Measurements from ENCODE around the gene RANBP1.

RANBP1 gene

DNA sequence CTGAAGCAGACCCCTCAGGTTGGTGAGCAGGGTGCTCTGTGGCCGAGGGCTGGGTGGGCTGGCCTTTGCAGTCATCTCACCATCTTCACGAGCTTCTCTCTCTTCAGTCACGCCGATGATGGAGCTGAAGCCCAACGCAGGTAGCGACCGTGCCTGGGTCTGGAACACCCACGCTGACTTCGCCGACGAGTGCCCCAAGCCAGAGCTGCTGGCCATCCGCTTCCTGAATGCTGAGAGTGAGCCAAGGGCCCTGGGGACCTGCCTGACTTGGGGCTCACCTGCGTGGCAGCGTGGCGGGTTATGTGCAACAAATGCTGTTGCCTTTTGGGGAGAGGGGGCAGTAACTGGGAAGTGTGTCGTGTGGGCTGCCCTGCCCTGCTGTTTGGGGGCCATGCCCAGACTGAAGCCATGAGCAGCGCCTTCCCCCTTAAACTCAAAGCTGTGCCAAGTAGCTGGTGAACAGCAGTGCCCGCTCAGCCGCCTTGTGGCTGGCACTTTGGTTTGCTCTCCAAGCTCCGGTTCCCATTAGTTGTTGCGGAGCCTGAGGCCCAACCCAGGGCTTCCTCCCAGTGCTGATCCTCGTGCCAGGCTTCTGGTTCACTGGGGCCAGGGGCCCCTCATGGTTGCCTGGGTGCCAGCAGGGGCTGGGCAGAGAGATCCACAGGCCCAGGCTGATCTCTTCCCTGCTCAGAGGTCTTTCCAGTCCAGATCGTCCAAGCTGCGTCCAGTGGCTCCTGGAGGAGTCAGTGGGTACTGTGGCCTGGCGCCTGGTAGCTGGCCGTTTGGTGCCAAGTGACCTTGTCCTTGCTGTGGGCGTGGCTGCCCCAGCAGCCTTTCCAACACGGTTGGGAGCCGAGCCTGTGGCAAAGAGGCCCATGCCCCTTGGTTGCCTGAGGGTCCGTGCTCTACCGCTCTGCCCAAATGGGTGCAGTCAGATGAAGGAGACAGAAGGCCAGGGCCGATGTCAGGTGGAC is 9.6 kb downstream of the RANBP1 start:
- no peak for DNase-seq

DNA sequence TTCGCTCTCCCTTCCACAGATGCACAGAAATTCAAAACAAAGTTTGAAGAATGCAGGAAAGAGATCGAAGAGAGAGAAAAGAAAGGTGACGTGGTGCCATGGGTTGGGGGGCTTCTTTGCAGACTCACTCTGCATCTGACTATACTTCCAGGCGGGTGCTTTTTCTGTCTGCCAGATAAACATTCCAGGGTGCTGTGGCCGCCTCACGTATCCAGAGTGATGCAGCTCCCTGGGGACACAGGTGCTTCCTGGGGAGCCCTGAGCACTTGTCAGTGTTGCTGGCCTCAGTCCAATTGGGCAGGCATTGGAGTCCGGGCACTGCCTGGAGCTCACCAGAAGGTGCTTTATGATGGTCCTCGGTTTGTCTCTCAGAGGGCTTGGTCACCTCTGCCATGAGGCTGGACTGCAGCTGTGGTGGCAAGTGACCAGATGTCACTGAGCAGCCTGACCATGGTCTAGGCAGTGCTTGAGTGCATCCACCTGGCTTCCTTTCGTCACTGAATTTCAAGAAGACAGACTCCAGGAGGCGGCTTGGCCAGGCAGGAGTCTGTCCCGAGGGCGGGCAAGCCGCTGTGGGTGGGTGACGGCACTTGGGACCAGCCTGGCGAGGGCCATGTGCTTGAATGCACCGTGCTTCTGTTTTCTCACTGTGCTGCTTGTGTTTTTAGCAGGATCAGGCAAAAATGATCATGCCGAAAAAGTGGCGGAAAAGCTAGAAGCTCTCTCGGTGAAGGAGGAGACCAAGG is 10.6 kb downstream of the RANBP1 start:
- no peak for DNase-seq

DNA sequence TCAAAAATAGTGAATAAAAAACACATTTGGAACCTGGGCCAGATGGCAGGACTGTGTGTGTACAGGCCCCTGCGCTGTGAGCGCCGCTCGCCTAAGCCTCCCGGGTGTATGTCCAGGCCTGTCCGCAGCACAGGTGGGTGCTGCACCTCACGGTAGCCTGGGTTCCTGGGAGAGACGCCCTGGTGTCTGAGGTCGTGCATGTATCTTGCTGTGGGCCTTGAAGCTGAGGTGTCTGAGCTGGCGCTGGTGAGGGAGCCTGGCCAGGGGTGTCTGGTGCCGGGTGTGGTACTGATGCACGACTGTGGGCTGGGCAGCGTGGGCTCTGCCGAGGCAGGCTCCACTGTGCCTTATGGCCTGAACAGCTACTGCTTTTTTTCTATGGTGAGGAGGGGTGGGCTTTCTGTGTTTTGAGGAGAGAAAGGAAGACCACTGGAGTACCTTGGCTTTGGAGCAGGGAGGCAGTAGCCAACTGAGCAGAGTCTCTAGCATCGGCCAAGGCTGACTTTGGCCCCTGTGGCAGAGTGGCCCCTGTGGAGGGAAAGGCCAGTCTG is 11.5 kb downstream of the RANBP1 start:
- DNase-seq: no peak

- DNase-seq: no peak
These were observed 12.1 kb downstream of the RANBP1 start for GRCh38 chr22:20127869-20128618.

DNA sequence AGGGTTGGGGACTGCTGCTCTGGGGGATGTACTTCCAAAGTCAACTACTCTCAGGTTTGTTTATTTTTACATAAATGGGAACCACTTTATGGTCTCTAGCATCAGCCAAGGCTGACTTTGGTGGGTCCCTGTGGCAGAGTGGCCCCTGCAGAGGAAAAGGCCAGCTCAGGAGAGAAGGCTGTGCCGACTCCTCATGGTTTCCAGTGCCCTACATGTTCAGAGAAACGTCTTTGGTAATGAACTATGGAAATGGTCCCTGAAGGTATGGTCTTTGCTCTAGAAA is 12.7 kb downstream of the RANBP1 start:
- DNase-seq: no peak

- DNase-seq: no peak
These were observed 13.2 kb downstream of the RANBP1 start for GRCh38 chr22:20128902-20129746.

GRCh38 chr22:20129747-20130014 is 13.8 kb downstream of the RANBP1 start:
- DNase-seq: no peak

DNA sequence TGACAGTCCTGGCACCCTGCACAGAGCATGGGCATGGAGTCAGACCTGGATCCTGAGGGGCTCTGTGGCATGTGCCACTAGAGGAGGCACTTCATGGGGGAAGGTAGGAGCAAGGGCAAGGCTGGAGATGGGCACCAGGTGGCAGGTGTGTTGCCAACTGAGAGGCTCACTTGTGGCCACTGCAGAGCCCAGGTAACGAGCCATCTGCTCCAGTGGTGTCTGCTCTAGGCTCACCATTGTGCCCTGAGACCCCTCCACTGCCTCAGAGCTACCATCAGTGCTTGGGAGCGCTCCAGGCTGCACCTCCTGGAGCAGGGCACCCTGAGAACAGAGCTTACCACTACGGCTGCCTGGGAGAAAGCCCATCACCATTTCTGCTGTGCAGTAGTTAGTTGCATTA is 14.4 kb downstream of the RANBP1 start:
- DNase-seq: no peak

- no peak for DNase-seq
These were observed 15.1 kb downstream of the RANBP1 start for GRCh38 chr22:20130731-20131596.

DNA sequence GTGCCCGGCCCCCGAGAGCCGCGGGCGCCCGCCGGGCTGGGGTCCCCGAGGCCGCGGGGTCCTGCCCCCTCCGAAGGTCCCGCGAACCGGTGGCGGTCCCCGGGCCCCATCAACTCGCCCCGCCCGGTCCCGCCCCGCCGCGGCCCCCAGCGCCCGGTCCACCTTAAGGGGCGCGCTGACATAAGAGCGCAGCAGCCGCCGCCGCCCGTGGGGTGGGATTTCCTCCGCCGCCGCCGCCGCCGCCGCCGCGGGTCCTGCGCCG is 15.6 kb downstream of the RANBP1 start, which contains the start of gene ZDHHC8:
Gene ZDHHC8, plus strand, starts transcription at position 208 of the 262 bp plus-strand sequence. CDS start 144 bp downstream, outside the sequence.
- DNase-seq: no peak

DNA sequence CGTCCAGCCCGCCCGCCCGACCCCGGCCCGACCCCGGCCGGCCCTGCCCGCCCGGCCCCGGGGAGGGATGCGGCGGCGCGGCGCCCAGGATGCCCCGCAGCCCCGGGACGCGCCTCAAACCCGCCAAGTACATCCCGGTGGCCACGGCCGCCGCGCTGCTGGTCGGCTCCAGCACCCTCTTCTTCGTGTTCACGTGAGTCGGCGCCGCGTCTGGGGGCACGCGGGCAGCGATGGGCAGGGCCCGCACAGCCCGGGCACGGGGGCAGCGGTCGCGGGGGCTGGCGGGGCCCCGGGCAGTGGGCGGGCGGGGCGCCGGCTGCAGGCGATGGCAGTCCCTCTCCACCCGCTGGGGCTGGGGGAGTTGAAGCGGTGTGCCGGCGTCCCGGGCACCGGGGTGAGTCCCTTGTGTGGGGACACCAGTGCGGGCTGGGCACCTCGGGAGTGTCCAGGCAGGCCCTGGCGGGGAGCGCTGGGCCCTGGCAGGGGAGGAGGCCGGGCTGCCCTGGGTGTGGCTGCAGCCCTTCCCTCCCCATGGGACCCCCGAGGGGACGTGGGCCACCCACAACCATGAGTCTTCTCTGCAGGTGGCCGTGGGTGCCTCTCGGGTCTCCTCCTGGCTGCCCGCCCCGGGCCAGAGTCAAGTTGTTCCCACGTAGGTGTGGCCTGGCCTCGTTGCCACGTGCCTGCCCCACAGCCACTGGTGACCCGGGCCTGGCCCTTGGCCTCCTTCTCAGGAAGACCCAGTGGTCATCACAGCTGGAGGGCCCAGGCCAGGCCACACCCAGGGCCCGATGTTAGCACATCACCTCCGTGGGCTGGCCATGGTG is 16.2 kb downstream of the RANBP1 start:
- no peak for DNase-seq

GRCh38 chr22:20132686-20133246 is 16.9 kb downstream of the RANBP1 start:
- DNase-seq: no peak

GRCh38 chr22:20133930-20134549 is 18.1 kb downstream of the RANBP1 start:
- DNase-seq: no peak

DNA sequence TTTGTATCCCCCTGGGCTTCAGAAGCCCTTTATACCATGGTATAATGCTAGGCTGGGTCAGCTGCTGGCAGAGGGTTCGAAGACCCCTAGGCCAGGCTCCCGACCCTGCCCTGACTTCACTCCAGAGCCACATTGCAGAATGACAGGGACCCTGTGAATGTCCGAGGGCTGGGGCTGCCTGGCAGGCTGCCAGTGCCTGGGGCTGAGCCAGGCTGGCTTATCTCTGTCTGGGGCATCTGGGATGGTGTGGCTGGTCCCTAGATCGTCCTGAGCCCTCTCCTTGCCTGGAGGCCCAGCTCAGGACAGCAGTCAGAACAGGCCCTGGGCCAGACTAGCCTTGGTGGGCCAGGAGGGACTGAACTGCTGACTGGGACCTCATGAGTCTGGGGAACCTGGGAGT is 19.4 kb downstream of the RANBP1 start:
- no peak for DNase-seq

DNA sequence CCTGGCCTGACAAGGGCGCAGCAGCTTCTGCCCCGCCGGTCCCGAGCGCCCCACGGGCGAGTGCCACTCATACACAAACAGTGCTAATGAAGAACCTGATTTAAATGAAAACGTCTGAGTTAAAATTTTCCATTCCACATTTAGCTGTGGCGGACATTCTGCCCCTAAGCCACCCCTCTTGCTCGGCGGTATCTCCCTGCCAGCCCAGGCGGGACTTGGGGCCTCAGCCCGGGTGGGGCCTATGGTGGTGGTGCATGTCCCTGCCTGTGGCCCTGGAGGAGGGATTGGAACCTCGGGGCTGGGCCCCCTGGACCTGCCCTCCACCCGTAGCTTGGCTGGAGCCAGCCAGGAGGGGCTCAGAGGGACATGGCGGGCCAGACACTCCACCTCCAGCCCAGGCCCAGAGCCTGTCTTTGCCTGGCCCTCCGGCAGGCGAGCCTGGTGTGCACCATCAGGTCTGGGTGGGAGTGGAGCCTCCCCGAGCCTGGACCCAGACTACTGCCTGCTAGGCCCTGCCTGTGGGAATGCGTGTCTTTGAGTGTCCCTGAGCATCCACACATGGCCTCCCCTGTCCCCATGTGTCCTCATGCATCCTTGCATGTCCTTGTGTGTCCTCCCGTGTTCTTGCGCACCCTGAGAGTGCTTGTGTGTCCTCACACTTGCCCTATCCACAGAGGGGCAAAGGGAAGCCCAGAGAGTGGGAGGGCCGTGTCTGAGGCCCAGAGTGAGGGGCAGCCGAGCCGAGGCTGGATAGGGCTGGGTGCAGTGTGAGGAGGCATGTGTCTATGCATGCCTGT is 20.1 kb downstream of the RANBP1 start:
- DNase-seq: no peak

DNA sequence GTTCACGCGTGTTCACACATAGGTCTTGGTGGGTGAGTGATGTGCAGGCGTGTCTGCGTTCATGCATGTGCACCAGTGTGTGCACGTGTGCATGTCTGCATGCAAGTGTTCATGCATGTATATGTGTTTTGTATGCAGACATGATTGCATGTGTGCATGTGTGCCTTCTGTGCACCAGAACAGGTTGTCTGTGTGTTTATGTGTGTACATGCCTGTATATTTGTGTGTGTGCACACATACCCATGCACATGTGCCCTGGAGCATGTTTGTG is 20.6 kb downstream of the RANBP1 start:
- DNase-seq: no peak

- DNase-seq: no peak
These were observed 21.2 kb downstream of the RANBP1 start for GRCh38 chr22:20137113-20137512.

DNA sequence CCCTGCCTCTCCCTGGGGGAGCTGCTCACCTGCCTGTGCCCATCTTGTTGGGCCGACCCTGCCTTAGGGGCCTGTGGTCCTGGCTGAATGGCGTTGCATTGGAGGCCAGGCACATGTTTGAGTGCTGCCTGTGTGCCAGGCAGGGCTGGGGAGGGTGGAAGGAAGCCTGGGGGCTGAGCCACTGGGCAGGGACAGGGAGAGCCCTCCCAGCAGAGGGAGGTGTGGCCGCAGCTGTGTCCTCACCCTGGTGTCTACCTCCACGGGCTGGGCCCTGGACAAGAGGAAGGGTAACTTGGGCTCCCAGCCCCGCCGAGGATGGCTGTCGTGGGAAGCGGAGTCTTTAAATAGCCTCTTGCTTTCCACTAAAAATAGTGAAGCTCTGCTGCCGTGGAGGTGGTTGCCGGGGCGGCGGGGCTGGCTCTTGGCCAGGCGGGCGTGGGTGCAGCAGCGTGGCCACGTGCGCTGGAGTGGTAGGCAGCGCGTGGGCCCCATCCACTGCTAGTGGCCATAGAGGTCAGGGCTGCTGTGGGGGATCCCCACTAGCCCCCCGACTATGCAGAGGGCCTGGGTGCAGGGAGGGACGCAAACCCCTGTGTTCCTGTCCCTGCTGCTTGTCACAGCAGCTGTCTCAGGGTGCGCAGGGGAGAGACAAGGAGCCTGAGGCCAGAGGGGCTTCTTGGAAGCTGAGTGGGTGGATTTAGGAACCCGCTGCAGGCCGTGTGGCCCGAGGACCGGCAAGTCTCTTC is 21.9 kb downstream of the RANBP1 start:
- no peak for DNase-seq

GRCh38 chr22:20138417-20138738 is 22.5 kb downstream of the RANBP1 start:
- DNase-seq: no peak

Measured in NCI-H187 (cell line).